DMS53 treated with DMSO at 0.1 percent for 48 hours (cell line): ENCODE data around the gene TMPRSS7.

Source experiments
- DNase-seq: peaks from one replicate; lab custom pipeline; 2025; ENCODE audit not compliant: unreplicated experiment; lab: John Stamatoyannopoulos, UW

Gene TMPRSS7

DNA sequence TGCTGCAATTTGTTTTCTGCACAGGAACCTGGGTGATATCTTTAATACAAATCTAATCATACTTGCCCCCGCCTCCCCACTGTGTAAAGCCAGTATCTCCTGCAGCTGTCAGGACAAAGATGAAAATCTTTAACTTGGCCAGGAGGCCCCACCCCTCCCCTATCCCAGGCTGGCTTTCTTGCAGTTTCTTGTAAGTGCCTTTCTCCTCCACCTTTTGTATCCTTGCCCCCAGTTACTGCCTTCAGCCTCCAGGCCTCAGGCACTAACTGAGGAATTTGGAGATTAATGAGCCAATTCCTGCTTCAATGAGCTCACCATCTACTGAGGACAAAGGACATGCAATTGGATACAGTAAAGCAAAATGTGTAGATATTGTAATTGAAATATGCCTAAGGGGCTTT is 92.0 kb downstream of the TMPRSS7 start:
- DNase-seq = no peak

DNA sequence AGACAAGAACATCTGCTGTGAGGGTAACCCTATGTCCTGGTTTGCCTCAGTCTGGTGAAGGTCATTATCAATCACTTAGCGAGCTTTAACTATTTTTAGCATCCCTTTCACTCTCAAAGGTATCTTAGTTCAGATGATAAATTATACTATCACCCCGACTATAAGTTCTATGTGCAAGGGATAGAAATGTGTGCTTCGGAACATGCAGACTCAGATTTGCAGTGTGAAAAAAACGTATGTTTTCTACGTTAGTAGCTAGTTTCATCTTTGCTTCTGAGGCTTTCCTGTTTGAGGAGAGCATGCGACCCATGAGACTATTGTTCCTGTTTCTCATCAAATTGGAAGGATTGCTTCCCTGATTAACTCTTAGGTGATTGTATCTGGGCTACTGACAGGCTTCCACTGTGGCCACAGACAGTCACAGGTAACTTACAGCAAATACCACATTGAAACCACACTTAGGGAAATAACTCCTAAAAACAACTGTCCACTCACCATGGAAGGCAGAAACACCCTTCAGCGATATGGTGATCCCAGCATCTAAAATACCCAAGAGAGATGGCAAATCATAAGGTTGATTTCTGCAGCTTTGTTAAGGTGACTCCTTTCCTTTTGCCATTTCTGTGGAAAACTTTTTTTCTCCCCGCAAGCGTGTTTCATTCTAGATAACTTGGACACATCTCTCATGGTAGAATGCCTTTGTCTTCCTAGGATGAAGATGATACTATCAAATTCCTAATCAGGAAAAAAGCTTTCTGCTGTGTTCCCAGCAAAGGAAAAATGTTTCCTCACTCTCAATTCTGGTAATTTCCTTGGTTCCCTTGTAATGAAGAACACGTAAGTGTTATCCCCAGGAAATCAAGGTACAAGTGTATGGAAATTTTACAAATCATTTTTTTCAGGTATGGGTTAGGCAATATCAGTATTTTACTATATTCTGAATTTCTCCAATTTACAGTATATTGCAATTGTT is 93.3 kb downstream of the TMPRSS7 start:
- no peak for DNase-seq

DNA sequence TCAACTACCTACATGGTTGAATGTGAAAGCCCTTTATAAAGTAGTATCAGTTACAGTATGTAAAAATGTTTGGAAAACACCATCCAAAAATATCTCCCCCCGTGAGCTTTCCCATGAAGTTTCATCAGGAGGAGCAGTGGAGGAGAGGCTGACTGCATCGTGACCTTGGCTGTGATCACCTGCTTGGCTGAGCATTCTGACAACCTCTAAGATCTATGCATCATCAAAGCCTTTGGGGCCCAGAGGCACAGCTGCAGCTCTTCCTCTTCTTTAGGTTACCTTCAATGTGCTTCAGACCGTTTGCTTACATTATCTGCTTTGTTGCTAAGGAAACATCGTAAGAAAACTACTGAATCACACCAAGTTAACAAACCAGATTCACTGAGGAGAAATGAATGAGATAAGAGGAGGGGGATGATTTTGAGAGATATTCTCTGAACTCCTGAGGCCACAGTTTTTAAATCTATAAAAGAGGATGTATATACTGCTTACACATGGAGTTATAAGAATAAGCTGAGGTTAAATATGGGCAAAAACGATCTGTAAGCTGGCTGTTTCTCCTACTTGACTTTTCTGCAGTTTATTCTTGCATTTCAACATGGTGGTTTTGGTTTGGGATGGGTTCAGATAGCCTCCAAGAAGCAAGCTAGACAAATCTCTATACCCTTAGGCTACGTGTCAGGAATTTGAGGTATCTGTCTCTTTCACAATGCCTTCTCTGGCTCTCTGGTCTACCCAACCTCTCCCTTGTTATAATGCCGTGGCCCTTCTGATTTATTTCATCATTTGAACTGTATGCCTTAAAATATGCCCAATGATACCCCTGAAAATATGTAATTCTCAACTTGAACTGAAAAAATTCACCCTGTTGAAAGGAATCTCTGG is 94.5 kb downstream of the TMPRSS7 start:
- no peak for DNase-seq

DNA sequence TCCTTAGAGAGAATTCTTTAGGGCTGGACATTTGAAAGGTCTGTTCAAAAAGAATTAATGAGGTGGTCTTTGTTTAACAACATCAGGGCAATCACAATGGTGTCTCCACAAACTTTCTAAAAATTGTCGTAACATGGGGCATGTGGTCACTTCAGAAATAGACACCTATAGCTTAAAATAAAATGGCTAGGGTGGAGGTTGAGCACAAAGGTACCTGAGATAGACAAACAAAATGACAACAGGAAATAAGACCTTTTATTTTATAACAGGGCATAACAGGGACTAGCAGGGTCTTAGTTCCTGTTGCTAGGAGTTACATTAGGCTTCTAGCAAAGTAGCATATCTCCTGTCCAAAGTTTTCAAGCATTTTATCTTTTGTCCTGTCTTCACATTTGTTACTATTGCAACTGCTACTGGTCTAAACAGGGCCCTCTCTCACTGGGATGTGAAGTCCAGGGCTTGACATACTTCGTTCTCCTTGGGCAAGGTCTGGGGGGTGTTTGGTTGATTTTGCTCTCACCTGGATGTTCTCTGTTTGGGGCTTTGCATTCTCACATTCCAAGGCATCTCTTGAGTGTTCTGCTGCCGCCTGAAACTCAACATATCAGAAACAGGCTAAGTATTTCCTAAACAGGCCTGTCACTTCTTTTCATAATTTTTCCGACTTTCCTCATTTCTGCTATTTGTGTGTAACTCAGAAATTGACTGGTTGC is 95.5 kb downstream of the TMPRSS7 start:
- no peak for DNase-seq

DNA sequence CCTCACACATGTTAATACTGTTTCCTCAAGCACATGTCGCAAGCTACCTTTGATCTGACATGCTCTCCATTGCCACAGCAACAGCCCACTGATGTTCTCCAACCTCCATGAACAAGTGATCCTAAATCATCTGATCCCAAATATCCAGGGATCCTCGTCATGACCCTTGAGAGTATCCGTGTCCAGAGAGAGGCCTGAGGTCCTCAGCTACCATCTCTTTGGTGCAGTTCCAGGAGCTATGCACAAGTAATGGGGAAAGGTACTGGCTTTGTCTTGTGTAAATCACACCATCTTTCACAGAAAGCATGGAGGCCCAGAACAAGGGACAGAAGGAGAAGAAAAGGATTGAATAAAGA is 96.1 kb downstream of the TMPRSS7 start:
- no peak for DNase-seq
